HepG2 (cell line): ENCODE measurements around the gene METTL26. TPM values are rescaled to one million over a fixed set of nuclear protein-coding genes. Genes with fewer than 3 reads are reported as not detected.

Experiments used
- ATAC-seq: fragments of 200-7000 bp; cut with Tn5 transposase; 3 replicates; pipeline ENCODE4 v1.9.1; 2020; ENCODE audit warnings: mild to moderate bottlenecking, moderate library complexity
- BruUV-seq: library from RNA; stranded (reverse); fragments of 400-500 nt; replicated peaks from 2 replicates; lab custom pipeline; 2021; lab: Mats Ljungman, UMichigan
- CTCF ChIA-PET: fragments of 300-600 bp; formaldehyde crosslinking; extraction: SDS; loops from one replicate; lab custom pipeline; 2021; ENCODE audit warnings: low total read pairs, inconsistent platforms, low intra/inter-chr PET ratio; lab: Yijun Ruan, JAX
- POLR2A ChIA-PET: fragments of 350-600 bp; sonication (Branson Sonifier 250); formaldehyde crosslinking; loops from one replicate; lab custom pipeline; 2020; ENCODE audit warnings: antibody characterized with exemption, inconsistent platforms; lab: Yijun Ruan, JAX
- DNase-seq: peaks from one replicate; pipeline ENCODE4 v3.0.0-alpha.2; 2015; ENCODE audit warnings: low spot score
- FAIRE-seq: peaks from 3 replicates; lab custom pipeline; 2011; peaks lifted over from hg19 to GRCh38; lab: Jason Lieb, UNC
- H2AFZ ChIP-seq: one replicate; pipeline ENCODE4 v1.6.1; 2011; ENCODE audit warnings: low read length, inconsistent platforms
- H3K27ac ChIP-seq: fragments of 300-600 bp; 3 replicates; pipeline ENCODE4 v1.8.0; 2011; ENCODE audit warnings: mixed run types, mild to moderate bottlenecking, mixed read lengths, low read length, inconsistent platforms; ENCODE audit not compliant: insufficient read depth; ENCODE audit errors: extremely low read length
- H3K27me3 ChIP-seq, 2 experiments: fragments of 200-600 bp in 1 of 2; 2 replicates in 1 of 2; 3 replicates in 1 of 2; pipeline versions ENCODE4 v1.6.0 to v1.8.0; 2011; ENCODE audit warnings: low read length in 2 of 2, mild to moderate bottlenecking in 2 of 2, moderate library complexity in 2 of 2, inconsistent platforms in 1 of 2; ENCODE audit not compliant: insufficient read depth in 2 of 2, control insufficient read depth in 1 of 2
- H3K36me3 ChIP-seq, 2 experiments: fragments of 200-600 bp in 1 of 2; replicated peaks in 1 of 2; 2 replicates in 1 of 2; 3 replicates in 1 of 2; pipeline versions ENCODE4 v1.5.1 to v1.8.0; 2011; ENCODE audit warnings: low read length in 2 of 2, inconsistent platforms in 1 of 2; ENCODE audit not compliant: insufficient read depth in 2 of 2, control insufficient read depth in 1 of 2
- H3K4me1 ChIP-seq: 2 replicates; pipeline ENCODE4 v1.5.1; 2012; ENCODE audit warnings: low read length, inconsistent platforms; ENCODE audit not compliant: insufficient read depth
- H3K4me2 ChIP-seq: 2 replicates; pipeline ENCODE4 v1.6.0; 2011; ENCODE audit warnings: low read depth, low read length, inconsistent platforms
- H3K4me3 ChIP-seq, 3 experiments: fragments of 200-600 bp in 1 of 3; sonication (generic), shearing (Covaris generic) in 1 of 3; replicated peaks in 1 of 3; 2 replicates each; pipeline ENCODE4 v1.5.1; 2011 to 2016; ENCODE audit warnings: low read length in 3 of 3, inconsistent platforms in 2 of 3, low read depth in 2 of 3, mild to moderate bottlenecking in 2 of 3, control low read depth in 1 of 3, mixed read lengths in 1 of 3; ENCODE audit not compliant: insufficient read depth in 1 of 3
- H3K79me2 ChIP-seq: one replicate; pipeline ENCODE4 v1.6.1; 2011; ENCODE audit warnings: low read length, inconsistent platforms; ENCODE audit not compliant: insufficient read depth
- H3K9ac ChIP-seq: 2 replicates; pipeline ENCODE4 v1.6.0; 2011; ENCODE audit warnings: mild to moderate bottlenecking, low read depth, low read length, inconsistent platforms; ENCODE audit not compliant: insufficient read depth
- H3K9me3 ChIP-seq: 2 replicates; pipeline ENCODE4 v1.5.1; 2012; ENCODE audit warnings: mild to moderate bottlenecking, low read length
- H4K20me1 ChIP-seq: 2 replicates; pipeline ENCODE4 v1.6.0; 2011; ENCODE audit warnings: inconsistent platforms, mild to moderate bottlenecking, low read length, moderate library complexity; ENCODE audit not compliant: insufficient read depth
- AGO1 ChIP-seq: fragments of 200-400 bp; formaldehyde crosslinking; IDR thresholded peaks from 2 replicates; pipeline ENCODE4 v1.6.1; 2017; ENCODE audit warnings: mild to moderate bottlenecking, low read depth, low read length, moderate library complexity; ENCODE audit not compliant: poor library complexity, severe bottlenecking
- AGO2 ChIP-seq: fragments of 200-400 bp; formaldehyde crosslinking; optimal IDR thresholded peaks from 2 replicates; pipeline ENCODE3; 2017; ENCODE audit warnings: mild to moderate bottlenecking, low read depth, low read length, moderate library complexity
- POLR2A ChIP-seq, 2 experiments: IDR thresholded peaks; 2 replicates each; pipeline ENCODE4 v1.6.1; 2011; ENCODE audit warnings: low read depth in 2 of 2, low read length in 2 of 2, mild to moderate bottlenecking in 1 of 2, moderate library complexity in 1 of 2; ENCODE audit not compliant: insufficient read depth in 1 of 2
- POLR2G ChIP-seq: fragments of 200-400 bp; formaldehyde crosslinking; IDR thresholded peaks from 2 replicates; pipeline ENCODE4 v1.6.1; 2018; ENCODE audit warnings: mild to moderate bottlenecking, low read depth, low read length, moderate library complexity
- RBFOX2 ChIP-seq: fragments of 200-400 bp; formaldehyde crosslinking; IDR thresholded peaks from 2 replicates; pipeline ENCODE4 v1.6.1; 2017; ENCODE audit warnings: low read depth, mild to moderate bottlenecking, low read length
- THAP7 ChIP-seq: sonication (generic); formaldehyde crosslinking; IDR thresholded peaks from 2 replicates; pipeline ENCODE4 v1.8.1; 2023; ENCODE audit warnings: mild to moderate bottlenecking, missing genetic modification reagents
- ZNF790 ChIP-seq: sonication (generic); formaldehyde crosslinking; IDR thresholded peaks from 2 replicates; pipeline ENCODE4 v1.8.0; 2022; ENCODE audit warnings: missing genetic modification reagents, mild to moderate bottlenecking, borderline replicate concordance
- WGBS: methylation state at CpG from one replicate; pipeline ENCODE4 v1.1.6; 2017; ENCODE audit warnings: low lambda C conversion rate; 5-methylcytosine and 5-hydroxymethylcytosine counted together
- in situ Hi-C: cut with HindIII; loops from 2 replicates; pipeline ENCODE4 v1.10.0; 2017; ENCODE audit warnings: low pct_unique_long_range_greater_than_20kb; ENCODE audit not compliant: extremely low pct_ligation_motif_present
- intact Hi-C: fragments of 100-400 bp; cut with micrococcal nuclease; formaldehyde crosslinking; loops from one replicate; pipeline ENCODE4 v1.10.0; 2022; ENCODE audit not compliant: unreplicated experiment
- polyA plus RNA-seq, 8 experiments: library from polyadenylated mRNA; depleted of rRNA in 3 of 8; stranded (reverse) in 7 of 8; unstranded in 1 of 8; fragments of >200 nt; fragmentation: Illumina TruSeq in 4 of 8; extraction: Trizol in 4 of 8; gene quantifications; 2 replicates each; pipeline versions ENCODE4 v1.2.1 to v1.2.3, GENCODE V29; 2011 to 2016; ENCODE audit warnings: low read depth in 4 of 8, missing spikeins in 1 of 8, mixed read lengths in 1 of 8; ENCODE audit not compliant: insufficient read depth in 1 of 8
- total RNA-seq, 5 experiments: library from RNA; depleted of rRNA; stranded (reverse); fragments of >200 nt; fragmentation: Illumina TruSeq; extraction: Trizol; gene quantifications; 2 replicates each; pipeline ENCODE4 v1.2.3, GENCODE V29; 2016; ENCODE audit warnings: low read depth in 1 of 5

METTL26 gene
- total and polyA plus RNA-seq, 2 of the 13 experiments (the other 11 are each of a cell fraction or from before 2014, with no cell fraction given): 65.5 to 70.1 TPM

DNA sequence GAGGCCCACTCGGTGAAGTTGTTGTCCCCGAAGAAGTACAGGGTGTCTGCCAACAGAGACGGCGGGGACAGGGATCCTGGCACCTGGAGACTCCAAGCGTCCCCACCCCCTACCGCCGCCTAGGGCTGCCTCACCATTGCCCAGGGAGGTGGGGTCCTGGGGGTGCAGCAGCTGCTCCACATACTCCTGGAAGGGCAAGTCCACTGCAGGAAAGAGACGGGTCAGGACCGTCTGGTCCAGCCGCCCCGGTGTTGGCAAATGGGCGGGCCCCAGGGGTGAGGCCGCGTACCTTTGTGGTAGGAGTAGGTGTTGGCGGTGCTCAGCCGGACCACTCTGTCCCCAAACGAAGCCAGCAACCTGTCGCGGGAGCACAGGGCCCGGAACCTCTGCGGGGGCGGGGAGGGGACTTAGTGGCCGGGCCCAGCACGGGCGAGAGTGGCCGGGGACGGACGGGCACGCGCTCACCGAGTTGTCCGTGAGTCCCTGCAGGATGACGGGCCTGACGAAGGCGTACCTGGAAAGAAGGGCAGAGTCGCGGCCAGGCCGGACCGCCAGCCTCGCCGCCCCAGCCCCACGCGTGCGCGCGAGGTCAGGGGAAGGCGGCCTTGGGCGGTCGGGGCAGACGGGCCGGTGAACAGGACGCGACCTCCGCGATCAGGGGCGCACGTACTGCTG lies 47.4 kb upstream of the METTL26 start:
- H3K9me3 ChIP-seq: no peaks in the 10 kb centered on the region
- H3K36me3 ChIP-seq: peaks cover 11 to 20% of the 10 kb centered on the region in 2 experiments; a peak in 4 of 5 replicates
- POLR2A ChIA-PET: no interaction called here
- intact Hi-C loops: no loop called here
- no peak for DNase-seq
- no peaks in the 10 kb centered on the region; a peak in 1 of 5 replicates for H3K27me3 ChIP-seq
- peaks cover 16% of the 10 kb centered on the region for H3K79me2 ChIP-seq
- H3K4me1 ChIP-seq: peaks cover 23% of the 10 kb centered on the region
- no peak overlapping the region for H2AFZ ChIP-seq
- no peak for ATAC-seq
- CTCF ChIA-PET: no interaction called here
- TF ChIP-seq ZNF790 (CRISPR knock-in tag): no peak
- peak; percentile 15 for TF ChIP-seq AGO1
- peak; percentile 82 for TF ChIP-seq AGO2
- peak; percentile 68 for TF ChIP-seq RBFOX2
- BruUV-seq: no TSS peak
- 0 out of 2 replicates have a peak, but pooled peaks cover 3% of the 10 kb centered on the region for H4K20me1 ChIP-seq
- WGBS: 96% methylated on average over 56 of the region's 57 CpGs
- no peak overlapping the region for H3K4me2 ChIP-seq
- in situ Hi-C loops: no loop called here
- H3K9ac ChIP-seq: no peak overlapping the region
- H3K27ac ChIP-seq: no peak overlapping the region
- no peak overlapping the region for H3K4me3 ChIP-seq
- no peak for FAIRE-seq

DNA sequence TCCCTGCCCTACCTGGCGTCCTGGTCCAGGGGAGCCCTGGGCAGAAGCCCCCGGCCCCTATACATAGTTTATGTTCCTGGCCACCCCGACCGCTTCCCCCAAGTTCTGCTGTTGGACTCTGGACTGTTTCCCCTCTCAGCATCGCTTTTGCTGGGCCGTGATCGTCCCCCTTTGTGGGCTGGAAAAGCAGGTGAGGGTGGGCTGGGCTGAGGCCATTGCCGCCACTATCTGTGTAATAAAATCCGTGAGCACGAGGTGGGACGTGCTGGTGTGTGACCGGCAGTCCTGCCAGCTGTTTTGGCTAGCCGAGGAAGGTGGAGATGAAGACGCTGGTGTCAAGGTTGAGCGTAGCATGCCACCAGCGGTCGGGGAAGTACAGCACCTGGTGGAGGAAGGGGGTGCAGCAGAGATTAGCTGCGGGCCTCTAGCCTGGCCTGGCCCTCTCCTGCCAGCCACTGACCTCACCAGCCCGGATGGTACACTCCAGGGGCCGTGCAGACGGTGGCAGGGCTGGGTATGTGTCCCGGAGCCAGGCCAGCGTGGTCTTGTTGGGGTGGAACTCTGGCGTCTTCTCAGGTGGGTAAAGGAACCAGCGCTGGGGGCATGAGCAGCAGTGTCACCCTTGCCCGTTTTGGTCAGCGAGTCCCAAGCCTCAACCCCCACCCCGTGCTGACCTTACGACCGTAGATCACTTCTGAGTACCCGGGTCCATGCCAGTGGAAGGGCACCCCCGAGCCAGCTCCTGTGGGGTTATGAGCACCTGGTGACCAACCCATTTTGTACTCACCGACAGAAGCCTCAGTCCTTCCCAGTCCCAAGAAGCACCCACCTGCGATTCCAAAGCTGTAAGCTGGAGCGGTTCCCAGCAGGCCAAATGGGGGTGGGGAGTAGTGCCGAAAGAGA lies 46.6 kb upstream of the METTL26 start:
- WGBS: 98% methylated on average over 18 of the region's 36 CpGs
- no peaks in the 10 kb centered on the region for H3K9me3 ChIP-seq
- H4K20me1 ChIP-seq: 0 out of 2 replicates have a peak, but pooled peaks cover 3% of the 10 kb centered on the region
- FAIRE-seq (no peak), ATAC-seq (no peak), DNase-seq (no peak)
- H3K36me3 ChIP-seq: peaks cover 11 to 20% of the 10 kb centered on the region in 2 experiments; a peak in 4 of 5 replicates
- H3K27ac ChIP-seq: no peak overlapping the region
- peaks cover 16% of the 10 kb centered on the region for H3K79me2 ChIP-seq
- H3K9ac ChIP-seq: no peak overlapping the region
- no peak overlapping the region for H3K4me3 ChIP-seq
- H3K4me2 ChIP-seq: no peak overlapping the region
- peaks cover 27% of the 10 kb centered on the region for H3K4me1 ChIP-seq
- intact Hi-C loops: no loop called here
- BruUV-seq: no TSS peak
- TF ChIP-seq THAP7: no peak
- TF ChIP-seq POLR2G: peak; percentile 15; the same call in 1 of the 2 replicates
- peak; percentile 7 for TF ChIP-seq AGO2
- TF ChIP-seq POLR2A (IDR thresholded peaks at IDR 0.05; ENCODE audit: insufficient read depth in 1 of 2, low read depth in 2 of 2, low read length in 2 of 2): peak in 1 of 2 experiments; percentile 28; a peak in 1 of 4 replicates
- TF ChIP-seq, all 625 proteins: peak for 3
- POLR2A ChIA-PET: no interaction called here
- Histone ChIP-seq H2AFZ (no peak overlapping the region), H3K27me3 (no peaks in the 10 kb centered on the region; a peak in 1 of 5 replicates)
- CTCF ChIA-PET: no interaction called here
- in situ Hi-C loops: no loop called here
